Tibial nerve (tissue), 4 donors: ENCODE results near the gene SCTR. TPM values are rescaled to one million over a fixed set of nuclear protein-coding genes. Genes with fewer than 3 reads are reported as not detected.

Source experiments
- DNase-seq, 2 donors: peaks; one replicate each; pipeline ENCODE4 v3.0.0-alpha.2; 2019; ENCODE audit warnings: low spot score in 2 of 2
- H3K27ac ChIP-seq, 4 donors: fragments of 200-600 bp; sonication (generic) in 3 of 4; one replicate each; pipeline ENCODE4 v1.5.1; 2017 to 2019; ENCODE audit warnings: mild to moderate bottlenecking in 1 of 4
- H3K27me3 ChIP-seq, 2 donors: fragments of 200-600 bp; sonication (generic) in 1 of 2; one replicate each; pipeline versions ENCODE4 v1.5.1 to v1.6.0; 2017 to 2019
- H3K36me3 ChIP-seq, 3 donors: fragments of 200-600 bp; sonication (generic); one replicate each; pipeline ENCODE4 v1.5.1; 2018 to 2019
- H3K4me1 ChIP-seq, 4 donors: fragments of 200-600 bp; sonication (generic) in 3 of 4; one replicate each; pipeline ENCODE4 v1.5.1; 2017 to 2019
- H3K4me3 ChIP-seq, 4 donors: fragments of 200-600 bp; sonication (generic) in 3 of 4; one replicate each; pipeline ENCODE4 v1.5.1; 2017 to 2019; ENCODE audit warnings: mild to moderate bottlenecking in 1 of 4, moderate library complexity in 1 of 4
- H3K9me3 ChIP-seq, 4 donors: fragments of 200-600 bp; sonication (generic) in 3 of 4; one replicate each; pipeline ENCODE4 v1.5.1; 2017 to 2019
- EP300 ChIP-seq, 2 donors: sonication (generic); formaldehyde crosslinking; IDR thresholded peaks; one replicate each; pipeline ENCODE4 v1.6.1; 2017; ENCODE audit warnings: antibody characterized with exemption in 2 of 2, mild to moderate bottlenecking in 1 of 2
- POLR2A ChIP-seq, 2 donors: fragments of 450-650 bp; IDR thresholded peaks; one replicate each; pipeline ENCODE4 v1.6.1; 2017; ENCODE audit warnings: antibody characterized with exemption in 2 of 2, mild to moderate bottlenecking in 2 of 2, moderate library complexity in 2 of 2
- WGBS, 2 donors: methylation state at CpG; one replicate each; pipeline ENCODE4 v1.1.5; 2018; 5-methylcytosine and 5-hydroxymethylcytosine counted together
- total RNA-seq, 4 donors: library from RNA; depleted of rRNA; stranded (reverse); fragments of >200 nt; gene quantifications; one replicate each; pipeline ENCODE4 v1.1.0, GENCODE V29; 2016
- TF ChIP-seq, protein P1 (sequence below), 5 experiments: fragments of 200-600 bp in 3 of 5; fragments of 450-650 bp in 2 of 5; sonication (generic) in 3 of 5; IDR thresholded peaks; one replicate each; pipeline ENCODE4 v1.5.1; 2016 to 2019; ENCODE audit warnings: antibody characterized with exemption in 5 of 5, mild to moderate bottlenecking in 3 of 5, moderate library complexity in 2 of 5

Gene SCTR
- not detected for total RNA-seq

DNA sequence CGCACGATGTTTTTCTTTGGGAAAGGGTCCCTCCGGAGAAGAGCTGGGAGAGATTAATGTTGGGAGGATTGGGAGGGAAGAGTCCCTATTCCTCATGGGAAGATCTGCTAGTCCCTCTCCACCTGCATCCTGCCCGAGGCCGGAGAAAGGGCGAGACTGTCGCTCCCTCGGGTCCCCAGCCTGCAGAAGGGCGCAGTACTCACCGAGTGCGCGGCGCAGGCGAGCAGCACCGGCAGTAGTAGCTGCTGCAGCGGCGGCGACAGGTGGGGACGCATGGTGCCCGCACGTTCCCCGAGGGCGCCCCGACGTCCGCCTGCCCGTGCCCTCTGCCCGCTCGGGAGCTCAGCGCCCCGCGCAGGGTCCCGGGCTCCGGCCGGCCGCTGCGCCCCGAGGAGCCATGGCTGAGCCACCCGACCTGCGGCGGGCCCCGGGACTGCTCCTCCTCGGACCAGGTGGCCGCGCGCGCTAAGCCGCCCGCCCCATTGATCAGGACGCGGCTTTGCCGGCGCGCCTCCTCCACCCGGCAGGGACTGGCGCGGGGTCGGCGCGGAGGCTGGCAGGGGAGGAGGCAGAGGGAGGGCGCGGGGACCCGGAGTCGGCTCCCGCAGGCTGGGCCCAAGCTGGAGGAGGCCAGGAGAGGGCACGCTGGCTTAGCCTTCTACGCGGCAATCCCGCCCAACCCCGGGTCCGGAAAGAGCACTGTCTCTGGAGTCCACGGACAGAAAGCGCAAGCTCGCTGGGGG is at the start of gene SCTR:
TSS of gene SCTR (minus strand) at position 532 of the 743 bp plus-strand sequence. CDS start at position 275, 257 bp downstream.
- Histone ChIP-seq H3K27me3 (peaks cover 0 to 36% of the 10 kb centered on the region in 2 donors), H3K4me1 (peaks cover 0 to 10% (median 0%) of the 10 kb centered on the region in 4 donors), H3K4me3 (no peak within 1 kb of the TSS), H3K36me3 (no peaks in the 10 kb centered on the region), H3K27ac (no peak within 1 kb of the TSS), H3K9me3 (no peaks in the 10 kb centered on the region)
- WGBS, 2 donors: 7 to 9% methylated on average over 24 to 73 of the region's 74 CpGs
- TF ChIP-seq, protein P1, sequence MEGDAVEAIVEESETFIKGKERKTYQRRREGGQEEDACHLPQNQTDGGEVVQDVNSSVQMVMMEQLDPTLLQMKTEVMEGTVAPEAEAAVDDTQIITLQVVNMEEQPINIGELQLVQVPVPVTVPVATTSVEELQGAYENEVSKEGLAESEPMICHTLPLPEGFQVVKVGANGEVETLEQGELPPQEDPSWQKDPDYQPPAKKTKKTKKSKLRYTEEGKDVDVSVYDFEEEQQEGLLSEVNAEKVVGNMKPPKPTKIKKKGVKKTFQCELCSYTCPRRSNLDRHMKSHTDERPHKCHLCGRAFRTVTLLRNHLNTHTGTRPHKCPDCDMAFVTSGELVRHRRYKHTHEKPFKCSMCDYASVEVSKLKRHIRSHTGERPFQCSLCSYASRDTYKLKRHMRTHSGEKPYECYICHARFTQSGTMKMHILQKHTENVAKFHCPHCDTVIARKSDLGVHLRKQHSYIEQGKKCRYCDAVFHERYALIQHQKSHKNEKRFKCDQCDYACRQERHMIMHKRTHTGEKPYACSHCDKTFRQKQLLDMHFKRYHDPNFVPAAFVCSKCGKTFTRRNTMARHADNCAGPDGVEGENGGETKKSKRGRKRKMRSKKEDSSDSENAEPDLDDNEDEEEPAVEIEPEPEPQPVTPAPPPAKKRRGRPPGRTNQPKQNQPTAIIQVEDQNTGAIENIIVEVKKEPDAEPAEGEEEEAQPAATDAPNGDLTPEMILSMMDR (IDR thresholded peaks at IDR 0.05): no peak
- TF ChIP-seq EP300 (IDR thresholded peaks at IDR 0.05) (no peak), POLR2A (IDR thresholded peaks at IDR 0.05) (no peak)
- no peak for DNase-seq

DNA sequence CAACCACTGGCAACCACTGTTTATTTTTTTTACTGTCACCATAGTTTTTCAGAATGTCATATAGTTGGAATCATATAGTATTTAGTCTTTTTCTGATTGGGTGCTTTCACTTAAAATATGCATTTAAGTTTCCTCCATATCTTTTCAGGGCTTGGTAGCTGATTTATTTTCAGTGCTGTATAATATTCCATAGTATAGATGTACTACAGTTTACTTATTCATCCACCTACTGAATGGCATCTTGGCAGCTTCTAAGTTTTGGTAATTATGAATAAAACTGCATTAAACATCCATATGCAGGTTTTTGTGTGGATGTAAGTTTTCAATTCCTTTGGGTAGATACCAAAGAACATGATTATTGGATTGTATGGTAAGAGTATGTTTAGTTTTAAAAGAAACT is 43.0 kb upstream of the SCTR start:
- Histone ChIP-seq H3K36me3 (no peaks in the 10 kb centered on the region), H3K9me3 (peaks cover 0 to 16% (median 0%) of the 10 kb centered on the region in 4 donors), H3K4me1 (no peaks in the 10 kb centered on the region), H3K27ac (no peak overlapping the region), H3K4me3 (no peak overlapping the region), H3K27me3 (no peaks in the 10 kb centered on the region)
- DNase-seq: no peak
- TF ChIP-seq, protein P1 (IDR thresholded peaks at IDR 0.05): no peak

DNA sequence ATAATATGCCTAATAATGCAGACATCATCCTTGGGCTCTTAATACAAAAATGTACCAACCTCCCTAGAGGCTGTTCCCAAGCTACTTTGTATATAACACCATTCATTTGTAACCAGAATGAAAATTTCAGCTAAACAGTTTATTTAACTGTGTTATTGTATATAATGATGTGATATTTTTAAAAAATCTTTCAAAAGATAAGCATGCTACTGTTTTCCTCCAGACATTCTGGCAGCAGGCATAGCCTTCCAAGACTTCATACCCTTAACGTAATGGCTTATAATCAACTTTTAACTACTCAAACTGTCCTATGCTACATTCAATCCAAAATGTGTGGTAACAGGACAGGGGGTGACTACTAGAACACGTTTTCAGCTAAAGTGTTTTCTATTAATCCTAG is 41.2 kb upstream of the SCTR start:
- no peaks in the 10 kb centered on the region for H3K36me3 ChIP-seq
- no peaks in the 10 kb centered on the region for H3K27me3 ChIP-seq
- peaks cover 0 to 16% (median 0%) of the 10 kb centered on the region in 4 donors for H3K9me3 ChIP-seq
- no peaks in the 10 kb centered on the region for H3K4me1 ChIP-seq
- no peak for DNase-seq
- no peak overlapping the region for H3K27ac ChIP-seq
- 63 to 76% methylated on average over 2 of the region's 2 CpGs for WGBS, 2 donors
- no peak overlapping the region for H3K4me3 ChIP-seq
- no peak for TF ChIP-seq EP300 (IDR thresholded peaks at IDR 0.05)
- no peak for TF ChIP-seq POLR2A (IDR thresholded peaks at IDR 0.05)
- TF ChIP-seq, protein P1 (IDR thresholded peaks at IDR 0.05): no peak

DNA sequence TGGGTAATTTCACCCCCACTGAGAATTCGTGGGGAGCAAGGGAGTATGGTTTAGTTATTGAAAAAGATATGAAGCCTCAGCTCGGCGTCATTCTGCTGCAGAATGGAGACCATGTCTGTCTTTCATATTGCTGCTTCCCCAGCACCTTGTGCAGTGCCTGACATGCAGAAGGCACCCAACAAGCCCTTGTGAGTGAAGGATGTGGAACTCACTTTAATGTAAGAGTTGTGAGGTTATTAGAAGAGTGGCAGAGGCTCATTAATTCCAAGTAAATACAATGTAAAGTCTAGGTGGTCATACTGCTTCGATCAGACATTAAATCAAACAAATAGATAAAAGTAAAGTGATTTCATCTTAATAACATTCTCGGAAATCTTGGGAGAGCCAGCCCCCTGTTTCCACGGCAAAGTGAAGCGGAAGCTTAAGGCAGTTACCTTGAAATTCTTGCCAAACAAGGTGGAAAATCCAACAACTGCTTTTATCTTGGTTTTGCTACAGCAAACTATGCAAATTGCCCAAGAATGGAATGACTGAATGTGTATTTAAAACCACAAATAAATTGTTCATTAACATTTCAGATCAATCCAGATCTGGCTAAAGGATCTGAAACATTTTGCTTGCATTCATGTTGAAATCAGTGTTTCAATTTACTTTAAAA is 29.5 kb upstream of the SCTR start:
- WGBS, 2 donors: 81 to 85% methylated on average over 7 of the region's 7 CpGs
- H3K4me3 ChIP-seq: no peak overlapping the region
- TF ChIP-seq, protein P1 (IDR thresholded peaks at IDR 0.05): no peak
- TF ChIP-seq POLR2A (IDR thresholded peaks at IDR 0.05) (no peak), EP300 (IDR thresholded peaks at IDR 0.05) (no peak)
- no peaks in the 10 kb centered on the region for H3K36me3 ChIP-seq
- no peaks in the 10 kb centered on the region for H3K4me1 ChIP-seq
- no peak for DNase-seq
- H3K9me3 ChIP-seq: no peaks in the 10 kb centered on the region
- H3K27me3 ChIP-seq: no peaks in the 10 kb centered on the region
- no peak overlapping the region for H3K27ac ChIP-seq

DNA sequence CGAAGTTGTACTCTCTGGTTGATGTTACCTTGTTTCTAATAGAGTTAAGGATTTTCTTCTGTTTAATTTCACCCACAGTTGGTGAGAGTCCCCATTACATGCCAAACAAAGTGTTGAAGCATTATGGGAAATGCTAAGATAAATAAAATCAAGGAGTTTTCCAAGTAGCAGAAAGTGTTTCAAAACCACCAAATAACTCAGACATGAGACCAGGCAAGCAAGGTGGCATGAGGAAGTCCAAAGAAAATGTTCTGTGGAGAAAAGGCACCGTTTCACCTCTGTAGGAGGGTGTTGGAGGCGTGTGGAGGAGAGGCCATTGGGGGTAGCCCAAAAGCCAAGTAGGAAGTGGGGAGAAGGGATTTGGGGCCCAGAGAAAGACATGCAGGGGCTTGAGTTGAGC is 28.6 kb upstream of the SCTR start:
- TF ChIP-seq, protein P1 (IDR thresholded peaks at IDR 0.05): no peak
- no peak for TF ChIP-seq EP300 (IDR thresholded peaks at IDR 0.05)
- TF ChIP-seq POLR2A (IDR thresholded peaks at IDR 0.05): no peak
- Histone ChIP-seq H3K9me3 (no peaks in the 10 kb centered on the region), H3K4me3 (no peak overlapping the region), H3K27ac (no peak overlapping the region), H3K27me3 (no peaks in the 10 kb centered on the region), H3K4me1 (no peaks in the 10 kb centered on the region), H3K36me3 (no peaks in the 10 kb centered on the region)
- whole genome bisulfite sequencing, 2 donors: 80 to 84% methylated on average over 3 of the region's 3 CpGs
- DNase-seq: no peak
